K562 (cell line): ENCODE results near the gene CENPX. TPM values are rescaled to one million over a fixed set of nuclear protein-coding genes. Genes with fewer than 3 reads are reported as not detected.

Source experiments
- ELK1 ChIP-seq: sonication (generic); formaldehyde crosslinking; IDR thresholded peaks from 2 replicates; pipeline ENCODE4 v1.8.1; 2022; ENCODE audit warnings: missing genetic modification reagents
- FOXM1 ChIP-seq, 2 experiments: fragments of 450-650 bp in 1 of 2; sonication (generic) in 1 of 2; formaldehyde crosslinking in 1 of 2; IDR thresholded peaks; 2 replicates each; pipeline versions ENCODE4 v1.6.1 to v1.9.0; 2017 to 2022; ENCODE audit warnings: low read depth in 2 of 2, mild to moderate bottlenecking in 2 of 2, missing genetic modification reagents in 1 of 2, moderate library complexity in 1 of 2
- MGA ChIP-seq: fragments of 450-650 bp; IDR thresholded peaks from 2 replicates; pipeline ENCODE4 v1.6.1; 2016; ENCODE audit warnings: mild to moderate bottlenecking, moderate library complexity
- RBM17 ChIP-seq: fragments of 200-400 bp; formaldehyde crosslinking; IDR thresholded peaks from 2 replicates; pipeline ENCODE4 v1.6.1; 2017; ENCODE audit warnings: low read depth, mild to moderate bottlenecking, low read length, borderline replicate concordance
- U2AF2 ChIP-seq: fragments of 200-400 bp; formaldehyde crosslinking; optimal IDR thresholded peaks from 2 replicates; pipeline ENCODE3; 2017; ENCODE audit warnings: low read depth, mild to moderate bottlenecking, low read length
- ZBTB5 ChIP-seq: fragments of 450-650 bp; IDR thresholded peaks from 2 replicates; pipeline ENCODE4 v1.6.1; 2017; ENCODE audit warnings: antibody characterized with exemption
- ZNF639 ChIP-seq, 2 experiments: fragments of 200-800 bp in 1 of 2; sonication (Bioruptor generic) in 1 of 2; sonication (generic) in 1 of 2; formaldehyde crosslinking in 1 of 2; IDR thresholded peaks in 1 of 2; conservative IDR thresholded peaks in 1 of 2; 2 replicates each; pipeline versions ENCODE4 v1.5.0 to v1.6.1; 2016 to 2020; ENCODE audit warnings: missing compliant biosample characterization in 1 of 2, missing genetic modification characterization in 1 of 2, missing genetic modification reagents in 1 of 2
- polyA plus RNA-seq, 8 experiments: library from polyadenylated mRNA; depleted of rRNA in 4 of 8; stranded (reverse) in 5 of 8; unstranded in 3 of 8; fragments of >200 nt; fragmentation: Nextera tagmentation in 2 of 8; fragmentation: Illumina TruSeq in 1 of 8; extraction: Ambion mirVana in 2 of 8; extraction: Trizol in 1 of 8; gene quantifications; 2 replicates each; pipeline versions ENCODE4 v1.2.1 to v1.2.3, GENCODE V29; 2011 to 2014; ENCODE audit warnings: inconsistent platforms in 1 of 8, missing spikeins in 1 of 8
- total RNA-seq, 7 experiments: library from RNA; depleted of rRNA in 6 of 7; stranded (reverse); fragments of >200 nt in 6 of 7; fragmentation: Illumina TruSeq in 2 of 7; extraction: Trizol in 2 of 7; gene quantifications; 2 replicates each; pipeline versions ENCODE4 v1.2.1 to v1.2.3, GENCODE V29; 2011 to 2021; ENCODE audit warnings: low replicate concordance in 1 of 7

The CENPX gene
- total and polyA plus RNA-seq, 9 of the 15 experiments (the other 6 are each of a cell fraction or from before 2014, with no cell fraction given), result 32.7 to 352 (median 127) TPM

GRCh38 chr17:81977211-81977808 lies 45.4 kb downstream of the CENPX start, which contains the start of gene ASPSCR1 (continued):
- no peak for TF ChIP-seq ELK1 (CRISPR knock-in tag)
- no peak for TF ChIP-seq FOXM1 (IDR thresholded peaks at IDR 0.05; ENCODE audit: low read depth)
- no peak; the same call in 1 of the 2 replicates for TF ChIP-seq FOXM1 (CRISPR knock-in tag; IDR thresholded peaks at IDR 0.05; ENCODE audit: low read depth)
- TF ChIP-seq ZBTB5, result no peak
- TF ChIP-seq MGA, result peak; percentile 30; the same call in 1 of the 2 replicates
- peak in 1 of 2 experiments; percentile 99; a peak in 2 of 4 replicates for TF ChIP-seq ZNF639 (CRISPR knock-in tag; conservative IDR thresholded peaks at IDR 0.05 in 1 of 2, IDR thresholded peaks at IDR 0.05 in 1 of 2)
- no peak for TF ChIP-seq RBM17
- no peak for TF ChIP-seq U2AF2
